HEK293T (cell line): Measurements from ENCODE around the gene XAGE3.

Source experiments
- CTCF ChIA-PET: fragments of 350-600 bp; formaldehyde crosslinking; extraction: SDS; loops from one replicate; lab custom pipeline; 2021; ENCODE audit warnings: antibody characterized with exemption, inconsistent platforms; lab: Yijun Ruan, JAX
- POLR2A ChIA-PET: fragments of 350-600 bp; formaldehyde crosslinking; extraction: SDS; loops from one replicate; lab custom pipeline; 2020; ENCODE audit warnings: antibody characterized with exemption, inconsistent platforms; lab: Yijun Ruan, JAX
- DNase-seq: peaks from one replicate; pipeline ENCODE4 v3.0.0; 2012; ENCODE audit warnings: mixed read lengths; ENCODE audit errors: extremely low spot score
- ARNT ChIP-seq: fragments of 450-650 bp; IDR thresholded peaks from 2 replicates; pipeline ENCODE4 v1.6.1; 2017; ENCODE audit warnings: mild to moderate bottlenecking
- BHLHE40 ChIP-seq: fragments of 450-650 bp; IDR thresholded peaks from 2 replicates; pipeline ENCODE4 v1.6.1; 2016; ENCODE audit warnings: mild to moderate bottlenecking, moderate library complexity, borderline replicate concordance
- CTBP1 ChIP-seq: fragments of 450-650 bp; IDR thresholded peaks from 2 replicates; pipeline ENCODE4 v1.6.1; 2016; ENCODE audit warnings: borderline replicate concordance
- ELF4 ChIP-seq: fragments of 450-650 bp; IDR thresholded peaks from 2 replicates; pipeline ENCODE4 v1.6.1; 2017; ENCODE audit warnings: antibody characterized with exemption
- FOXA1 ChIP-seq: fragments of 450-650 bp; IDR thresholded peaks from 2 replicates; pipeline ENCODE4 v1.6.1; 2016; ENCODE audit warnings: mild to moderate bottlenecking
- FOXK2 ChIP-seq: fragments of 450-650 bp; IDR thresholded peaks from 2 replicates; pipeline ENCODE4 v1.6.1; 2016; ENCODE audit warnings: mild to moderate bottlenecking
- FOXM1 ChIP-seq: fragments of 450-650 bp; IDR thresholded peaks from 2 replicates; pipeline ENCODE4 v1.6.1; 2017; ENCODE audit warnings: mild to moderate bottlenecking, borderline replicate concordance
- HDGF ChIP-seq: fragments of 450-650 bp; IDR thresholded peaks from 2 replicates; pipeline ENCODE4 v1.6.1; 2017; ENCODE audit warnings: antibody characterized with exemption, borderline replicate concordance
- L3MBTL2 ChIP-seq: fragments of 450-650 bp; conservative IDR thresholded peaks from 2 replicates; pipeline ENCODE4 v1.6.1; 2016; ENCODE audit warnings: mild to moderate bottlenecking
- LEF1 ChIP-seq: fragments of 450-650 bp; IDR thresholded peaks from 2 replicates; pipeline ENCODE4 v1.6.1; 2017; ENCODE audit warnings: mild to moderate bottlenecking, borderline replicate concordance
- NFRKB ChIP-seq: fragments of 450-650 bp; IDR thresholded peaks from 2 replicates; pipeline ENCODE4 v1.6.1; 2016; ENCODE audit warnings: mild to moderate bottlenecking, moderate library complexity
- SP1 ChIP-seq: fragments of 450-650 bp; IDR thresholded peaks from 2 replicates; pipeline ENCODE4 v1.6.1; 2017
- SUZ12 ChIP-seq: fragments of 450-650 bp; IDR thresholded peaks from 2 replicates; pipeline ENCODE4 v1.6.1; 2016; ENCODE audit warnings: mild to moderate bottlenecking
- TARDBP ChIP-seq: fragments of 450-650 bp; IDR thresholded peaks from 2 replicates; pipeline ENCODE4 v1.6.1; 2016
- ZNF384 ChIP-seq: fragments of 450-650 bp; IDR thresholded peaks from 2 replicates; pipeline ENCODE4 v1.6.1; 2016
- TF ChIP-seq, protein P1 (sequence below): fragments of 450-650 bp; IDR thresholded peaks from 2 replicates; pipeline ENCODE4 v1.6.1; 2016

The XAGE3 gene

DNA sequence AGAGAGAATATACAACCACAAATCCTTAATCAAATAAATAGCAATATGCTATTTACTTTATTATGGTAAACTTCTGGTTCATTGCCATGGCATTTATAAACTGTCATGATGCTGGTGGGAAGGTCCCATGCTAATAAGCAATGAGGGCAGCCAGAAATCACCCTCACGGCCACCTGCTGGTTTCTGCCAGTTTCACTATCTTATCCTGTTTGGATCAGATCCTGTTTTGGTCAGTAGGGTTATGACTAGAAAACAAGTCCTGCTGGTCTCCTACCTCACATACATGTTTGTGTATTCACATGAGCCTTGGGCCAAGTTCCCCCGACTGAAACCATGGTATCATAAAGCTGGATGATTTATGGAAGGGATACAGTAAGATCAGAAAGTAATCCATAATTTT, 28.7 kb downstream of the XAGE3 start:
- ChIA-PET POLR2A (no interaction called here), CTCF (no interaction called here)
- no peak for DNase-seq
- TF ChIP-seq L3MBTL2 (no peak), SP1 (no peak), HDGF (no peak), ZNF384 (no peak), FOXM1 (no peak), BHLHE40 (no peak), FOXA1 (no peak), CTBP1 (no peak), TARDBP (no peak), SUZ12 (no peak)
- TF ChIP-seq, protein P1, sequence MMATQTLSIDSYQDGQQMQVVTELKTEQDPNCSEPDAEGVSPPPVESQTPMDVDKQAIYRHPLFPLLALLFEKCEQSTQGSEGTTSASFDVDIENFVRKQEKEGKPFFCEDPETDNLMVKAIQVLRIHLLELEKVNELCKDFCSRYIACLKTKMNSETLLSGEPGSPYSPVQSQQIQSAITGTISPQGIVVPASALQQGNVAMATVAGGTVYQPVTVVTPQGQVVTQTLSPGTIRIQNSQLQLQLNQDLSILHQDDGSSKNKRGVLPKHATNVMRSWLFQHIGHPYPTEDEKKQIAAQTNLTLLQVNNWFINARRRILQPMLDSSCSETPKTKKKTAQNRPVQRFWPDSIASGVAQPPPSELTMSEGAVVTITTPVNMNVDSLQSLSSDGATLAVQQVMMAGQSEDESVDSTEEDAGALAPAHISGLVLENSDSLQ: no peak

DNA sequence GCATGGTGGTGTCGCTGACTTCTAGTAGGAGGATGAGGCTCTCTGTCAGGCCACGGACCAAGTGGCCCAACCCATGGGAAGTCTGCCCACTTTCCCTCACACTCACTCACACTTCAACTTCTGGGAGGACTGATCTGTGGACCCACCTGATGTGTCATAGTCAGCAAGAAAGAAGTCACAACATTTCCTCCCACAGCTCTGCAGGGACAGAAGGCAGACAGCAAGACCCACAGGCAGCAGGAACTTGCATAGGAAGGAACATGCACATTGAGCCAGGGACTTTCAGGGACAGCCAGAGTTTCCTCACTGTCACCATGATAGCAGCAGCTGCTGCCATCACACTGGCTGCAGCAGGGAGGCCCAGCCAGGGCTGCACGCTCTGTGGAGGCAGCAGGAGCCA, 37.3 kb downstream of the XAGE3 start:
- ChIA-PET POLR2A (no interaction called here), CTCF (no interaction called here)
- no peak for DNase-seq
- TF ChIP-seq SP1: no peak
- no peak for TF ChIP-seq CTBP1
- TF ChIP-seq FOXK2: no peak
- TF ChIP-seq ZNF384: no peak
- TF ChIP-seq SUZ12: no peak
- TF ChIP-seq, protein P1: no peak
- TF ChIP-seq HDGF: no peak
- no peak for TF ChIP-seq ARNT
- TF ChIP-seq FOXA1: no peak
- TF ChIP-seq L3MBTL2: no peak
- no peak for TF ChIP-seq NFRKB
- TF ChIP-seq FOXM1: no peak
- no peak for TF ChIP-seq TARDBP

DNA sequence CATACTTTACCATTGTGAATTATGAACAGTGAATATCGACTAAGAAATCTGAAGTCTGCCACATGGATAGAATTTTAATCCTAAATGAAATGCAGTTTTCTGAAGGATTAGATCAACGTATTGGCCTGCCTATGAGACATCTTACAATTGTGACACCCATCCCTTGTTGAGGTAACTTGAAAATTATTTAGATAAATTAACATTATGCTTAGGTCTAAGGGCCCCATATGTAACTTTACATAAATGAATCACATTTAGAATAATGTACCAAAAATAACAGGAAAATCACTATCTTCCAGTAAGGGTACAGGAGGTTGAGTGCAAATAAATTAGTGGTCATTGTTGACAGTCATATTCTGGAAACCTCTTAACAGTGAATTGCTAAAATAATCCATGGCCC, 43.3 kb downstream of the XAGE3 start:
- TF ChIP-seq, protein P1: no peak
- TF ChIP-seq L3MBTL2 (no peak), ZNF384 (no peak), FOXA1 (no peak), ARNT (no peak), LEF1 (no peak), HDGF (no peak), FOXM1 (no peak), NFRKB (no peak), ELF4 (no peak), CTBP1 (no peak), SUZ12 (no peak), BHLHE40 (no peak), FOXK2 (no peak), SP1 (no peak), TARDBP (no peak)
- DNase-seq: no peak
- POLR2A ChIA-PET: no interaction called here
- CTCF ChIA-PET: no interaction called here

DNA sequence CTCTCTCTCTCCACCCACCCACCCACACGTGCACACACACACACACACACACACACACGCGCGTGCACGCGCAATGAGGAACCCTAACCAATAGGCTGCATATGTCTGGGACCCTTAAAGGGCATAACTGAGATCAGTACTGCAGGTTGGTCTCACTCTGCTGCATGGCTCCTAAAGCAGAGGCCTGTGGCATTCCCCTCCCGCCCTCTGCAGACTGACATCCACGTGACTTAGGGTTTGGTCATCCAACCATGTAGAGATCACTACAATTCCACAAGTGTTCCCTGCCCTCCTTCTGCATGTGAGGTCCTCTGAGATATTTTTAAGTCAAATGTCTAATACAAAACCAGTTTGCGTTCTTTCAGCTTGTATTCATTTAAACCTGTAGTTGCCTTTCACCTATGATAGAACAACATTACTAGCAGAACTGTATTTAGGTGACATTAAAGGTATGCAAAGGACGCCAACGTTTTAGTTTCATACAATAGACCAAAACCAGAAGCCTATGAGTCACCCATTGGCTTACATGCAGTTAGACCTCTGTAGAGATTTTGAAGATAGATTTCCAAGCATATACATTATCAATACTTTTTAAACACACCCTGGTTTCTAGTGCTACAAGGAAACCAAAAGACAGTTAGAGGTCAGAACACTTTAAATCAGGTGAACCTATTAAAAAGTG, 46.7 kb downstream of the XAGE3 start:
- ChIA-PET POLR2A (no interaction called here), CTCF (no interaction called here)
- TF ChIP-seq ARNT (no peak), SUZ12 (no peak), HDGF (no peak), FOXM1 (no peak), CTBP1 (no peak), TARDBP (no peak)
- DNase-seq: no peak

DNA sequence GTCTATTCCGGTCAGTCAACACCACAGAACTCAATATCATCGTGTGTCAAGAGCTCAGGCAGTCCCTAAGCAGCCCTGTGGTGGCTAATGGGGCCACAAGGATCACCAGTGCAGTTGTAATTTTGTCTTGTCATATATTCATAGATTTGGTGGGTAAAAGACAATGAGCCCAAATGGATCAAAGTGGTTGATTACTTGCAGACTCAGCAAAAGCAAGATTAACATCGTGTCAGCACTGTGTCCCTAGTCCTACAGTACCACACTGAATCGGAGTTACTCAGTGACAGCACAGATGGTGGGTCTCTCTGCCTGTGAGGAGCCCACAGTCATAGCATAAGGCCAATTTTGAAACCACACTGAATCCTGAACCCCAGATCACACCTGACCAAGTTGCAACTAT, 48.1 kb downstream of the XAGE3 start:
- TF ChIP-seq FOXK2 (no peak), BHLHE40 (no peak), HDGF (no peak), FOXM1 (no peak), ARNT (no peak), NFRKB (no peak), L3MBTL2 (no peak)
- TF ChIP-seq, protein P1: no peak
- ChIA-PET POLR2A (no interaction called here), CTCF (no interaction called here)
- no peak for DNase-seq
